ENCODE data around the gene INS. TPM values are rescaled to one million over a fixed set of nuclear protein-coding genes. Genes with fewer than 3 reads are reported as not detected.

The INS gene
- polyA plus RNA-seq, 1 experiment, result not detected

- no peak for DNase-seq (ENCODE audit: low read depth, low spot score)
- H3K27ac ChIP-seq (ENCODE audit: low read depth, low read length), result no peak overlapping the region
- POLR2A ChIA-PET, result no interaction called here
- H3K9me3 ChIP-seq (ENCODE audit: control insufficient read depth, insufficient read depth, low read length), result peaks cover 9% of the 10 kb centered on the region; the same call in 1 of the 2 replicates
- CTCF ChIA-PET, result no interaction called here
- H3K4me3 ChIP-seq (ENCODE audit: low read depth, low read length), result no peak overlapping the region
- TF ChIP-seq CTCF (IDR thresholded peaks at IDR 0.05; ENCODE audit: low read depth, low read length), result no peak
- peaks cover 9% of the 10 kb centered on the region for H3K27me3 ChIP-seq (ENCODE audit: control insufficient read depth, insufficient read depth, low read length)
Observed at GRCh38 chr11:2131371-2132236, 29.4 kb downstream of the INS start.

GRCh38 chr11:2130881-2131352 lies 30.1 kb downstream of the INS start:
- no peak for DNase-seq (ENCODE audit: low read depth, low spot score)
- ChIA-PET POLR2A (no interaction called here), CTCF (no interaction called here)
- H3K4me3 ChIP-seq (ENCODE audit: low read depth, low read length), result no peak overlapping the region
- peaks cover 8% of the 10 kb centered on the region for H3K27me3 ChIP-seq (ENCODE audit: control insufficient read depth, insufficient read depth, low read length)
- no peak for TF ChIP-seq CTCF (IDR thresholded peaks at IDR 0.05; ENCODE audit: low read depth, low read length)
- peaks cover 9% of the 10 kb centered on the region; the same call in 1 of the 2 replicates for H3K9me3 ChIP-seq (ENCODE audit: control insufficient read depth, insufficient read depth, low read length)
- no peak overlapping the region for H3K27ac ChIP-seq (ENCODE audit: low read depth, low read length)

- DNase-seq (ENCODE audit: low read depth, low spot score), result no peak
- no peak overlapping the region for H3K4me3 ChIP-seq (ENCODE audit: low read depth, low read length)
- no peak overlapping the region for H3K27ac ChIP-seq (ENCODE audit: low read depth, low read length)
- peaks cover 5% of the 10 kb centered on the region for H3K27me3 ChIP-seq (ENCODE audit: control insufficient read depth, insufficient read depth, low read length)
- CTCF ChIA-PET, result no interaction called here
- H3K9me3 ChIP-seq (ENCODE audit: control insufficient read depth, insufficient read depth, low read length), result peaks cover 9% of the 10 kb centered on the region; the same call in 1 of the 2 replicates
- TF ChIP-seq CTCF (IDR thresholded peaks at IDR 0.05; ENCODE audit: low read depth, low read length), result no peak
- POLR2A ChIA-PET, result no interaction called here
Observed at GRCh38 chr11:2129699-2130366, 31.2 kb downstream of the INS start.

- CTCF ChIA-PET, result no interaction called here
Observed at GRCh38 chr11:2129308-2129698, 31.7 kb downstream of the INS start.

More at GRCh38 chr11:2129308-2129698, 31.7 kb downstream of the INS start:
- Histone ChIP-seq H3K27me3 (ENCODE audit: control insufficient read depth, insufficient read depth, low read length) (peaks cover 5% of the 10 kb centered on the region), H3K27ac (ENCODE audit: low read depth, low read length) (no peak overlapping the region), H3K9me3 (ENCODE audit: control insufficient read depth, insufficient read depth, low read length) (peaks cover 9% of the 10 kb centered on the region; the same call in 1 of the 2 replicates), H3K4me3 (ENCODE audit: low read depth, low read length) (no peak overlapping the region)
- no peak for TF ChIP-seq CTCF (IDR thresholded peaks at IDR 0.05; ENCODE audit: low read depth, low read length)
- POLR2A ChIA-PET, result no interaction called here
- DNase-seq (ENCODE audit: low read depth, low spot score), result no peak

Data from AG04450 (cell line).